Right cardiac atrium (tissue), 5 donors: ENCODE data around the gene S100PBP. TPM values are rescaled to one million over a fixed set of nuclear protein-coding genes. Genes with fewer than 3 reads are reported as not detected.

ENCODE experiments used
- ATAC-seq, 2 donors: fragments of 200-7000 bp; cut with Tn5 transposase; one replicate each; pipeline versions ENCODE4 v1.8.0 to v1.9.1; 2020; ENCODE audit warnings: moderate library complexity in 2 of 2, mild to moderate bottlenecking in 1 of 2
- DNase-seq, 3 donors: peaks; one replicate each; pipeline ENCODE4 v3.0.0-alpha.2; 2020
- H3K27ac ChIP-seq: one replicate; pipeline ENCODE4 v1.5.1; 2013; ENCODE audit warnings: mild to moderate bottlenecking, low read length, control low read depth, moderate library complexity
- H3K27me3 ChIP-seq: one replicate; pipeline ENCODE4 v1.6.1; 2013; ENCODE audit not compliant: control insufficient read depth, insufficient read depth
- H3K4me1 ChIP-seq: one replicate; pipeline ENCODE4 v1.6.1; 2013; ENCODE audit warnings: low read length; ENCODE audit not compliant: control insufficient read depth, insufficient read depth
- H3K4me3 ChIP-seq: one replicate; pipeline ENCODE4 v1.5.1; 2013; ENCODE audit warnings: low read length, control low read depth
- H3K9me3 ChIP-seq: one replicate; pipeline ENCODE4 v1.6.1; 2013; ENCODE audit warnings: low read length; ENCODE audit not compliant: control insufficient read depth
- WGBS: extraction: QIAGEN DNeasy Blood & Tissue Kit; methylation state at CpG from one replicate; pipeline ENCODE4 v1.1.7; 2013; 5-methylcytosine and 5-hydroxymethylcytosine counted together
- intact Hi-C, 4 donors: fragments of 100-400 bp; cut with DNase I; formaldehyde crosslinking; loops; one replicate each; pipeline versions ENCODE4 v1.11.0 to v1.14.0; 2022 to 2023
- polyA plus RNA-seq: library from polyadenylated mRNA; stranded (reverse); fragments of 200-250 nt; gene quantifications from one replicate; pipeline ENCODE4 v1.2.3, GENCODE V29; 2013
- total RNA-seq, 4 donors: library from RNA; stranded (reverse); fragmentation: NEBNext Ultra II Directional; extraction: Animal tissue kit (Norgen Biotek cat#: 25700); gene quantifications; one replicate each; pipeline ENCODE4 v1.2.1, GENCODE V29; 2021
- donor health status: healthy with polysubstance abuse.
- donor health status: DM: no; HTN: yes; CAD: no.
- donor health status: DM: no; HTN: no; CAD: no.
- donor health status: DM: no; HTN: yes; CAD: no; lungs with severe emphysema.
- donor health status: DM: yes; HTN: yes; CAD: no.

Gene S100PBP
- total and polyA plus RNA-seq, 5 donors, result 8.1 to 19.8 (median 15.3) TPM

DNA sequence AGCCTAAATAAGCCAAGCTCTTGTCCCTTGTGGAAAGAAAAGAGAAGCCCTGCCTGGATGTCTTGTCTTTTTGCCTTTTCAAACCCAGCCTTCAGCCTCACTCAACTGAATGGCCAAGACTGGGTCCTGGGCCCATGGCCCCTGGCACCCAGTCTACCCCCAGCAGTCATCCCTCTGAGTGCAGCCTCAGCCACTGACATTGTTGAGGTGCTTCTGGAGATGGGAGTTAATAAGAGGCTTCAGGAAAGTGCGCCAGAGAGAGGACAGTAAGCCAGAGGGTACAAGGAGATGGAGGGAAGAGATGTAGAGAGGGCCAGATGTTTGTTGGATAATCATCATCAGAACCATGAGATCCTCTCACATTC, 46.4 kb downstream of the S100PBP start:
- Histone ChIP-seq H3K27ac (no peak overlapping the region), H3K4me3 (no peak overlapping the region), H3K4me1 (no peaks in the 10 kb centered on the region), H3K27me3 (no peaks in the 10 kb centered on the region), H3K9me3 (no peaks in the 10 kb centered on the region)
- 93% methylated on average over 1 of the region's 1 CpG for WGBS
- intact Hi-C loops, result no loop called here
- DNase-seq (no peak), ATAC-seq (no peak)

DNA sequence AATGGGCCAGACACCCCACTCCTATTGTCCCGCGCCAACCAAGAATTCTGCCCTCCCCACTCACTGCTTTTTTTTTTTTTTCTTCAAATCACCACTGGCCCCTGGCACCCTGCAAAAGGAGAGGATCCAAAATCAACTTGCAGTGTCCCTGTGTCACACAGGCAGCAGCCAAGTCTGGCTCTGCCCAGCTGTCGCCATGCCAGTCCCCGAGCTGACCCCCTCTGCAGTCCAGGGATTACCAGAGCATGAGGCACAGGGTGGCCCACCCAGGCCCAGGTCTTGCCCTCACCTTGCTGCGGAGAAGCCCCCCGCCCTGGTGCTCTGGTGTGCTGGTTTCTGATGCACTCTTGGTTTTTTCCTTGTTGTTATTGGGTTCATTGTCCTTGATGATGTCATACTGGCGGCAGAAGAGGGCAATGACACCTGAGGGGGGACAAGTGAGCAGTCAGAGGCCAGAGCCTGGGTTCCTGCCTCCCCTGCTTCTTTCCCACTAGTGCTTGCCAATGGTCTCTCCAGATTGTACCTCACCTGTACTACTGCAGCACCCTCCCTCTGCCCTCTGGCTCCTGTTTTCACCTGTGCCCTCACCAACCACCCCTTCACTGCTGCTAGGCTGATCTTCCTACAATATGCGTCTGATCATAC, 47.0 kb downstream of the S100PBP start:
- intact Hi-C loops, result loop anchor here in 1 of 4 donors (5.0 kb wide), 1 partner anchor 47 kb away; the partner anchor contains the start of genes S100PBP and YARS1
- H3K4me1 ChIP-seq, result no peaks in the 10 kb centered on the region
- ATAC-seq (peak; percentile 40 to 66), DNase-seq (peak in 2 of 3 donors; percentile 54 to 68)
- no peaks in the 10 kb centered on the region for H3K9me3 ChIP-seq
- peak overlapping the region; percentile 74 for H3K27ac ChIP-seq
- WGBS, result 81% methylated on average over 8 of the region's 8 CpGs
- H3K4me3 ChIP-seq, result no peak overlapping the region
- no peaks in the 10 kb centered on the region for H3K27me3 ChIP-seq

DNA sequence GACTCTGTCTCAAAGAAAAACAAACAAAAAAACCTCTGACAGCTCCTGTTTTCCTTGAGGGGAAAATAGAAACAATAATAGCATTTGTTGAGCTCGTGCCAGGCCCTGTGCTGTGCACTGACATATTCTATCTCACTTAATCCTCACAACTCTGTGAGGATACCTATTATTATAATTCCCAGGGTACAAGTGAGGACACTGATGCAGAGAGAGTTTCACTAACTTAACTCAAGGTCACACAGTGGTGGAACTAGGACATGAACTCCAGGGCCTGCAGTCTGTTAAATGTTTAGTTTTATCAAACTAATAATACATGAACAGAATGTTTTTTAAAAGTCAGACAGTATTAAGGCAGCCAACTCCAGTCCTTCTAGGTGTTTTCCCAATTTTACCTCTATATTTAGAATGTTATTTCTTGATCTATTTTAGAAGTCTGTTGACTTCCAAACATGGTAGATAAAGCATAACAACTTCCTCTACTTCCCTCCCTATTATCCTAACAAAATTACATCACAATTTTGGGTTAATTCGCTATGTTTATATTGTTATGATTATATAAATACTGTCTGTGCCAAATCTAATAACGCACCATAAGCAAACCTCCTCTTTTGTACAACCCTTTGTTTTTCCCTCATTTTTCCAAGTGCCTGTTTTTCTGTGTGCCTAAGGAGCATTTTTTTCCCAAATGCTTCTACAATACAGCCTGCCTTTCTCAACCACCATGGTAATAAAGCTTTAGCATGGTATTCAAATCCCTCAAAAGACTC, 48.4 kb downstream of the S100PBP start:
- WGBS, result 55% methylated on average over 3 of the region's 3 CpGs
- intact Hi-C loops, result loop anchor here in 1 of 4 donors (5.0 kb wide), 1 partner anchor 49 kb away; the partner anchor contains the start of genes S100PBP and YARS1
- no peak overlapping the region for H3K27ac ChIP-seq
- no peaks in the 10 kb centered on the region for H3K9me3 ChIP-seq
- no peak overlapping the region for H3K4me3 ChIP-seq
- H3K4me1 ChIP-seq, result no peaks in the 10 kb centered on the region
- ATAC-seq (no peak), DNase-seq (no peak)
- H3K27me3 ChIP-seq, result no peaks in the 10 kb centered on the region

DNA sequence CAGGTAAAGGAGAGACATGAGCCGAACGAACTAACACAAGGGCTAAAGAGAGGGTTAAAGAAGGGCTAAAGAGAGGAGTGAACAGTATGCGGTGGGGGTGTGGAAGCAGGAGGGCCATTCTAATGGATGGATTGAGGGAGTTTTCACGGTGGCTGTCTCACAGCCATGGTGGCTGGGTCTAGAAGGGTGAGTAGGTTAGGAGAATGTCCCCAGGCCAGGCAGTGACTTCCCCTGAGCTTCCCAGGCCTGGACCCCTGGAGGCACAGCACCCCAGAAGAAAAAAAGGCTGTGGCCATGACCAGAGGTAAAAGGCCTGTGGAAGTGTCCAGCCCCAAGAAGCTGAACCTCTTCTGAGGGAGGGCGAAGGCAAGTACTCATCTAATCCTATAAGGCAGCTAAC, 49.7 kb downstream of the S100PBP start:
- 92% methylated on average over 5 of the region's 5 CpGs for WGBS
- no peak overlapping the region for H3K4me3 ChIP-seq
- H3K4me1 ChIP-seq, result no peaks in the 10 kb centered on the region
- no peaks in the 10 kb centered on the region for H3K27me3 ChIP-seq
- no peaks in the 10 kb centered on the region for H3K9me3 ChIP-seq
- DNase-seq (no peak), ATAC-seq (no peak)
- no peak overlapping the region for H3K27ac ChIP-seq
- intact Hi-C loops, result loop anchor here in 1 of 4 donors (5.0 kb wide), 1 partner anchor 50 kb away; the partner anchor contains the start of genes S100PBP and YARS1

DNA sequence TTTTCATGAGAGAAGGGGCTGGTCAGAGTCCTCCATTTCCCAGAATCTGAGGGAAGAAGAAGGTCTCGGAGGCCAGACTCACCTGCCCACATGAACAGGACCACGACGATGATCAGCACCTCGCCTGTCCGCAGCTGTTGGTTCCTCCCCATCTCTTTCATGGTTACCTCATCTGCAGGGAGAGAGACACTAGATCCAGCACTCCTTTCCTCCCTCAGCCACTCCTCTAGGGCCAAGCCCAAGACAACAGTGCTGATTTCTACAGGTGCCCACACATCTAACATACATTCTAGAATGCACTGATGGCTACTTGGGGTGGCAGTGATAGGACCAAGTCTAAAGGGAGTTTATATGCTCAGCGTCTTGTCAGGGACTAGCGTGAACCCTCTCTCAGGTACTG, 50.2 kb downstream of the S100PBP start:
- DNase-seq (no peak), ATAC-seq (no peak)
- Histone ChIP-seq H3K27ac (no peak overlapping the region), H3K9me3 (no peaks in the 10 kb centered on the region), H3K4me1 (no peaks in the 10 kb centered on the region), H3K4me3 (no peak overlapping the region), H3K27me3 (no peaks in the 10 kb centered on the region)
- intact Hi-C loops, result loop anchor here in 1 of 4 donors (5.0 kb wide), 1 partner anchor 50 kb away; the partner anchor contains the start of genes S100PBP and YARS1
- 93% methylated on average over 7 of the region's 7 CpGs for WGBS

DNA sequence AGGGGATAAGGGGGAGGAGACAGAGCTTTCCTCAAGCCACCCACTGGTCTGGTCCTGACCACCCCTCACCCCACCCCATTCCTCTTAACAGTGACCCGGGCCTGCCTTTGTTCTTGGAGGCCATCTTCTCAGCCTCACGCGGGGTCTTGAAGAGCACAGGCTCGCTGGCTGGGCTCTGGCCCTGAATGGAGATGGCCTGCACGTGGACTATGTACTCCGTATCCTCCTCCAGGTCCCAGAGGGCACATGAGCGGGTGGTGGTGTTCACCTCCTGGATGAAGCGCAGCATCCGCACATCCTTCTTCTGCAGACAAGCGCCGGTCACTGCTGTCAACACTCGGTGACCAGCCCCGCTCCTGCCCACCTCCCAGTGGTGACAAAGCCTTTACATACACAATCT, 50.6 kb downstream of the S100PBP start:
- no peak for ATAC-seq
- intact Hi-C loops, result loop anchor here in 1 of 4 donors (5.0 kb wide), 1 partner anchor 51 kb away; the partner anchor contains the start of genes S100PBP and YARS1
- 87% methylated on average over 13 of the region's 13 CpGs for WGBS
- Histone ChIP-seq H3K4me1 (no peaks in the 10 kb centered on the region), H3K4me3 (no peak overlapping the region), H3K27me3 (no peaks in the 10 kb centered on the region), H3K9me3 (no peaks in the 10 kb centered on the region), H3K27ac (no peak overlapping the region)
- peak in 1 of 3 donors; percentile 29 for DNase-seq

DNA sequence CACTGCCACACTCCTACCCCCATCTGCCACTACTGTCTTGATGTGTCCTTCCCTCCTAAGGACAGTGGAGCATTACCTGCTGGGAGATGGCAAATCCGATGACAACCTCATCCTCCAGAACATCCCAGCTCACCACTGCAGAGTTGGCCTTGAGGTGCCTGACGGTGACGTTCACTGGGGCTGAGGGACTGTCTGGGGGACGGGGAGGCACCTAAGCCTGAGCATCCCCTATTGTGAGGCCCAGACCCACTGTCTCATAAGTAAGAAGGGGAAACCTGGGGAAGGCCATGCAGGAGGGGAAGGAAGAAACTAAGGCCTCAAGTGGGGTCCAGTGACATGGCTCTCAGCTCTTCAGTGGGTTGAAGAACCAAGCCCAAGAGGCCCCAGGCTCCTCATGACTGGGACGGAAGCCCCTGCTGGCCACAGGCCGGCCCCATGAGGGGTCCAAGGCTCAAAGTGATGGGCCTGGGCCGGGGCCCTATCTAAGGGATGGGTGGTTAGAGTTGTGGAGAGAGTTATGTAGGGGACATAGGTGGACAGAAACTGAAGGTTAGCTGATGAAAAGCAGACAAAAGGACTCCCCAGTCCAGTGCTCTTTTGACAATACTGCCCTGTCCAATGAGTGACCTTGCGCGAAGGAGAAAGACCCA, 51.5 kb downstream of the S100PBP start:
- Histone ChIP-seq H3K27ac (no peak overlapping the region), H3K4me1 (no peaks in the 10 kb centered on the region), H3K4me3 (no peak overlapping the region), H3K27me3 (no peaks in the 10 kb centered on the region), H3K9me3 (no peaks in the 10 kb centered on the region)
- no peak for DNase-seq
- ATAC-seq, result no peak
- intact Hi-C loops, result loop anchor here in 1 of 4 donors (5.0 kb wide), 1 partner anchor 52 kb away; the partner anchor contains the start of genes S100PBP and YARS1
- 92% methylated on average over 9 of the region's 9 CpGs for WGBS

DNA sequence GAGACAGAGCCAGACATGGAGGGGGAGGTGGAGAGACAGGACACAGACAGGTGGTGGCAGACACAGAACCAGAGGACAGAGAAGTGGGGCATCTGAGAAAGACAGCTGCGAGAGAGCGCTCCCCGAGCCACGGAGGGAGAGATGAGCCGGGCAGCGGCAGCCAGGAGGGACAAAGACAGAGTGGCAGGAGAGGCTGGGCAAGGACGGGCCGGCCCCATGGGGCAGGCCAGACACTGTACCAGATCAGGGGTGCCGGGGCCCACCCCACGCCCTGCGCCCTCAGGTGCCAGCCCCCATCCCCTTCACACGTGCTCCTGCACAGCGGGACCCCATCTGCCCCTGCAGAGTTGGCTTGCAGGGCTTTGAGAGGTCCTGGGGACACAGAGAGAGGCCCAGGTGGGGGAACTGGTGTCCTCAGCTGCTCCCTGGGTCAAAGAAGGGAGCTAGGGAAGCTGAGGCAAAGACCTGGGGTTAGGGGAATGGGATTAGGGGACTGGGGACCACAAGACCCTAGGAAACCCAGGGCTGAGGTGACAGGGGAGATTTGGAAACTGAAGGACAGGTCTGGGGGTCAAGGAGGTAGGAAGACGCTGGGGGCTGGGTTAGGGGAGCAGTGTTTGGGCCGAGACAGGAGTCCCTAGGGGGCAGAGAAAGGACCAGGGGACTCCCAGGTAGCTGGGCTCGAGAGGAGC, 52.6 kb downstream of the S100PBP start:
- Histone ChIP-seq H3K4me3 (peak overlapping the region; percentile 79), H3K4me1 (no peaks in the 10 kb centered on the region), H3K27me3 (no peaks in the 10 kb centered on the region), H3K27ac (peak overlapping the region; percentile 57), H3K9me3 (no peaks in the 10 kb centered on the region)
- ATAC-seq (peak; percentile 6 to 9), DNase-seq (peak in 2 of 3 donors; percentile 50 to 69)
- intact Hi-C loops, result loop anchor here in 3 of 4 donors (5.0 to 10.0 kb wide), 5 partner anchors 53 to 475 kb away; partner anchors contain the start of genes AZIN2 (in 2 of the 3), BSDC1 (in 1 of the 3), S100PBP (in 1 of the 3) and SYNC (in 1 of the 3)
- 49% methylated on average over 16 of the region's 16 CpGs for WGBS

DNA sequence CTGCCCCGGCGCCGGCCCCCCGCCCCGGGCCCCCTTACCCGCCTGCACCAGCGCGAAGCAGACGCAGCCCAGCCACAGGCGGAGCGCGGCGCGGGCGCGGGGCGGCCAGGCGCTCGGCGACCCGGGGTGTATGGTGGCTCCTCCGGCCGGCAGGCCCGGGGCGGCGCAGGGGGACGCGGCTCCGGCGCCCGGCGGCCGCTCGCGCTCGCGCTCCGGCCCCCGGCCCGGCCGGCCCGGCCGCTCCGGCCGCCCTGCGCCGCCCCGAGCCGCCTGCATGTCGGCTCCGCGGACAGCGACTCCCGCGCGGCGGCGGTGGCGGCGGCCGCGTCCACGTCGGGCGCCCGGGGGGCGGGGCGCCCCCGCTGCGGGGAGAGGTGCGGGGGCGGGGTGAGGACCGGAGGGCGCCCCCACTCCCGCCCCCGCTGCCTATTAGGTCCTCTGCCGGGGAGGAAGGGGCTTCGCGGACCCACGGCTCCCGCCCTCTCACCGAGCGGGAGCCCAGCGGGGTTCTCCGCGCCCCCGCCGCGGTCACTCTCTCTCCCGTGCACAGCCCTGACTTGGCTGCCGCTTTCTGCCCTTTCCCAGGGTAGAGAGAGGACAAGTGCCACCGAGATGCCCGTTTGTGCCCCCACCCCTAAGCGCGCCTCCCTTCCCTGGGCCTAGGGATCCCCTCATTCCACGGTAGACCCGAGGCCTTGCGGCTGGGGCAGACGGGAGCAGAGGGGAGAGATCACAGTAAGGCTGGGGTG, 53.3 kb downstream of the S100PBP start, which contains the start of gene FNDC5:
FNDC5 (minus strand) TSS at position 298 of the 749 bp plus-strand sequence.
- H3K4me3 ChIP-seq, result peak within 1 kb of the TSS; percentile 79
- no peaks in the 10 kb centered on the region for H3K4me1 ChIP-seq
- intact Hi-C loops, result loop anchor here in 3 of 4 donors (10.0 kb wide), 4 partner anchors 156 to 476 kb away; partner anchors contain the start of genes AZIN2 (in 2 of the 3), BSDC1 (in 1 of the 3) and SYNC (in 1 of the 3)
- under 1% methylated on average over 99 of the region's 99 CpGs for WGBS
- peak in 2 of 3 donors; percentile 73 to 83 for DNase-seq
- no peaks in the 10 kb centered on the region for H3K9me3 ChIP-seq
- peak; percentile 49 to 58 for ATAC-seq
- no peaks in the 10 kb centered on the region for H3K27me3 ChIP-seq
- peak within 1 kb of the TSS; percentile 57 for H3K27ac ChIP-seq
